Adrenal gland (tissue), 19 donors: Measurements from ENCODE around the gene MROH2B. TPM values are rescaled to one million over a fixed set of nuclear protein-coding genes. Genes with fewer than 3 reads are reported as not detected.
A peak's percentile ranks its signal among the peaks of the same experiment; 100 is the strongest.

Source experiments
- DNase-seq, 7 donors: peaks; one replicate each; pipeline ENCODE4 v3.0.0-alpha.2; 2019 to 2020
- H3K27ac ChIP-seq, 5 donors: fragments of 200-600 bp; sonication (generic) in 4 of 5; 1 replicate in 3 of 5; 2 replicates in 2 of 5; pipeline versions ENCODE4 v1.5.1 to v1.8.0; 2016 to 2020; ENCODE audit warnings: mild to moderate bottlenecking in 1 of 5
- H3K27me3 ChIP-seq: fragments of 200-600 bp; 2 replicates; pipeline ENCODE4 v1.8.0; 2021
- H3K36me3 ChIP-seq, 2 donors: fragments of 200-600 bp; replicated peaks in 1 of 2; 1 replicate in 1 of 2; 2 replicates in 1 of 2; pipeline versions ENCODE4 v1.5.1 to v1.8.0; 2018 to 2022
- H3K4me1 ChIP-seq, 2 donors: fragments of 200-600 bp; replicated peaks in 1 of 2; 1 replicate in 1 of 2; 2 replicates in 1 of 2; pipeline versions ENCODE4 v1.5.1 to v1.8.0; 2018 to 2021
- H3K4me3 ChIP-seq, 4 donors: fragments of 200-600 bp; sonication (generic) in 3 of 4; one replicate each; pipeline ENCODE4 v1.5.1; 2016 to 2018
- H3K9me3 ChIP-seq, 3 donors: fragments of 200-600 bp; sonication (generic) in 1 of 3; replicated peaks in 1 of 3; 1 replicate in 2 of 3; 2 replicates in 1 of 3; pipeline versions ENCODE4 v1.5.1 to v1.8.0; 2016 to 2021
- POLR2A ChIP-seq, 2 donors: fragments of 450-650 bp; IDR thresholded peaks; one replicate each; pipeline ENCODE4 v1.6.1; 2017; ENCODE audit warnings: antibody characterized with exemption in 2 of 2, mild to moderate bottlenecking in 2 of 2, moderate library complexity in 1 of 2
- WGBS, 4 donors: extraction: QIAGEN DNeasy Blood & Tissue Kit in 2 of 4; methylation state at CpG; one replicate each; pipeline versions ENCODE4 v1.1.5 to v1.1.7; 2013 to 2017; 5-methylcytosine and 5-hydroxymethylcytosine counted together
- intact Hi-C, 2 donors: fragments of 100-400 bp; cut with DNase I; formaldehyde crosslinking; loops; one replicate each; pipeline versions ENCODE4 v1.14.1 to v1.15.0; 2022 to 2023
- long read RNA-seq, 10 donors: library from polyadenylated mRNA in 3 of 10; unstranded in 2 of 10; stranded (forward) in 1 of 10; transcript quantifications; one replicate each; pipeline ENCODE4 v2.0.0 and lab custom pipeline, GENCODE V29; 2021 to 2026
- polyA plus RNA-seq, 3 donors: library from polyadenylated mRNA; stranded (reverse); fragments of 200-250 nt in 2 of 3; fragments of 350-450 nt in 1 of 3; fragmentation: Illumina TruSeq in 1 of 3; extraction: RNeasy Lipid Tissue Mini Kit (QIAGEN cat#74804) in 1 of 3; gene quantifications; one replicate each; pipeline ENCODE4 v1.2.3, GENCODE V29; 2013 to 2014
- total RNA-seq, 9 donors: library from RNA; depleted of rRNA in 4 of 9; stranded (reverse); fragments of >200 nt in 4 of 9; fragments of 120-200 nt in 1 of 9; fragmentation: NEBNext Ultra II Directional in 1 of 9; extraction: Animal tissue kit (Norgen Biotek cat#: 25700) in 1 of 9; gene quantifications; one replicate each; pipeline versions ENCODE4 v1.1.0 to v1.2.4, GENCODE V29; 2013 to 2023
- TF ChIP-seq, protein P1 (sequence below), 6 experiments: fragments of 450-650 bp in 4 of 6; fragments of 200-600 bp in 2 of 6; sonication (generic) in 1 of 6; IDR thresholded peaks; 1 replicate in 5 of 6; 2 replicates in 1 of 6; pipeline versions ENCODE4 v1.5.1 to v1.8.0; 2016 to 2021; ENCODE audit warnings: antibody characterized with exemption in 6 of 6, mild to moderate bottlenecking in 2 of 6, moderate library complexity in 1 of 6
- donor health status: healthy with polysubstance abuse.
- donor health status: Bipolar disorder and iron deficiency.
- donor health status: DM: yes; HTN: yes; CAD: no.
- donor health status: DM: no; HTN: no; CAD: no.
- donor health status: DM: no; HTN: no; CAD: no.
- donor health status: DM: yes; HTN: yes; CAD: no.

The MROH2B gene
- total RNA-seq (under 1 TPM in 2 of 9 donors, not detected in 7; 0.06 to 0.17 TPM), polyA plus RNA-seq (under 1 TPM in 1 of 3 donors, not detected in 2; 0.03 TPM)
- long read RNA-seq, donor 1 = 0 reads
- long read RNA-seq, donor 2 = 0 reads
- long read RNA-seq, donor 3 = 0 reads
- long read RNA-seq, donor 4 = 0 reads
- long read RNA-seq, donor 5 = 0 reads
- long read RNA-seq, donor 6 = 0 reads
- long read RNA-seq, donor 7 = 0 reads
- long read RNA-seq, donor 8 = 0 reads
- long read RNA-seq, donor 9 = 0 reads
- long read RNA-seq, donor 10 = 0 reads

DNA sequence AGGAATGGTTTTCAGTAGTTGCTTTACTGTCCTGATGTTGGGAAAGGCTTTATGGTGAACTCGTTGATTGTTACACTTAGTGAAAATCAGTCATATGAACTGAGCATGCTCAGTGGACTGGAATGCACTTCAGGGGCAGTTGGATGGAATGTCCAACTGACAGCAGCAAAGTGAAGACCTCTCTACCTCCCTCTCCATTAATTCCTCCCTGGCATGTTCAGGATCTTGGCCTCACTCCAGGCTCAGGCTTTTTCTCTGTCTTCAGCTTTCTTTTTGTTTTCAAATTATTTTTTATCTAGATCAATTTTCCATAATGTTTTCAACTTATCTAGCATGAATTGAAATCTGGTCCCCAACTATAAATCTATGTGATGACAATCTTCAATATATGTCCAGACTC lies at the start of gene MROH2B:
TSS of gene MROH2B (minus strand) at position 101 of the 400 bp plus-strand sequence. CDS start 490 bp downstream, outside the sequence.
- DNase-seq = no peak
- WGBS, 4 donors = 59 to 82% (median 69%) methylated on average over 1 of the region's 1 CpG
- no peak for TF ChIP-seq POLR2A (IDR thresholded peaks at IDR 0.05)
- TF ChIP-seq, protein P1, sequence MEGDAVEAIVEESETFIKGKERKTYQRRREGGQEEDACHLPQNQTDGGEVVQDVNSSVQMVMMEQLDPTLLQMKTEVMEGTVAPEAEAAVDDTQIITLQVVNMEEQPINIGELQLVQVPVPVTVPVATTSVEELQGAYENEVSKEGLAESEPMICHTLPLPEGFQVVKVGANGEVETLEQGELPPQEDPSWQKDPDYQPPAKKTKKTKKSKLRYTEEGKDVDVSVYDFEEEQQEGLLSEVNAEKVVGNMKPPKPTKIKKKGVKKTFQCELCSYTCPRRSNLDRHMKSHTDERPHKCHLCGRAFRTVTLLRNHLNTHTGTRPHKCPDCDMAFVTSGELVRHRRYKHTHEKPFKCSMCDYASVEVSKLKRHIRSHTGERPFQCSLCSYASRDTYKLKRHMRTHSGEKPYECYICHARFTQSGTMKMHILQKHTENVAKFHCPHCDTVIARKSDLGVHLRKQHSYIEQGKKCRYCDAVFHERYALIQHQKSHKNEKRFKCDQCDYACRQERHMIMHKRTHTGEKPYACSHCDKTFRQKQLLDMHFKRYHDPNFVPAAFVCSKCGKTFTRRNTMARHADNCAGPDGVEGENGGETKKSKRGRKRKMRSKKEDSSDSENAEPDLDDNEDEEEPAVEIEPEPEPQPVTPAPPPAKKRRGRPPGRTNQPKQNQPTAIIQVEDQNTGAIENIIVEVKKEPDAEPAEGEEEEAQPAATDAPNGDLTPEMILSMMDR (IDR thresholded peaks at IDR 0.05) = no peak
- intact Hi-C loops = no loop called here
- Histone ChIP-seq H3K4me1 (no peaks in the 10 kb centered on the region), H3K36me3 (no peaks in the 10 kb centered on the region), H3K4me3 (no peak within 1 kb of the TSS), H3K9me3 (no peaks in the 10 kb centered on the region), H3K27ac (no peak within 1 kb of the TSS), H3K27me3 (no peaks in the 10 kb centered on the region)

DNA sequence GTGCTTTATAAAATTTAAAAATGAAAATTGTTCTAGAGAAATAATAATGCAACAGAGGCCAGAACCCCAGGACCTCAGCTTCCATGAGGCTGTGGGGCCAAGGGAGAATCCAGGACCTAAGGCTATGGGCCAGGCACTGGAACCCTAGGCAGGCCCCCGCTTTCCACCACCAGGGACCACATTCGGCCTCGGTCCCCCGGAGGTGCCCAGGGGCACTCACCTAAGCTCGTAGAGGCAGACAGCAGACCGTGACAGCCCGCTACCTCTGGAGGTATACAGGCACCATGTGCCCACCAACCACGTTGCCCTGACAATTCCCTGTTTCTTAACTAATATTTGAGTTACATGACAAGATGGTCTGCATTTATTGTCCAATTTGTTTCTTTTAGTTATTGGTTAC lies 49.5 kb upstream of the MROH2B start:
- WGBS, 4 donors = 90 to 97% (median 94%) methylated on average over 8 of the region's 8 CpGs
- Histone ChIP-seq H3K4me3 (no peak overlapping the region), H3K9me3 (no peaks in the 10 kb centered on the region), H3K36me3 (no peaks in the 10 kb centered on the region), H3K27me3 (no peaks in the 10 kb centered on the region), H3K4me1 (no peaks in the 10 kb centered on the region), H3K27ac (no peak overlapping the region)
- intact Hi-C loops = no loop called here
- TF ChIP-seq POLR2A (IDR thresholded peaks at IDR 0.05) = no peak
- TF ChIP-seq, protein P1 (IDR thresholded peaks at IDR 0.05) = no peak
- DNase-seq = no peak

DNA sequence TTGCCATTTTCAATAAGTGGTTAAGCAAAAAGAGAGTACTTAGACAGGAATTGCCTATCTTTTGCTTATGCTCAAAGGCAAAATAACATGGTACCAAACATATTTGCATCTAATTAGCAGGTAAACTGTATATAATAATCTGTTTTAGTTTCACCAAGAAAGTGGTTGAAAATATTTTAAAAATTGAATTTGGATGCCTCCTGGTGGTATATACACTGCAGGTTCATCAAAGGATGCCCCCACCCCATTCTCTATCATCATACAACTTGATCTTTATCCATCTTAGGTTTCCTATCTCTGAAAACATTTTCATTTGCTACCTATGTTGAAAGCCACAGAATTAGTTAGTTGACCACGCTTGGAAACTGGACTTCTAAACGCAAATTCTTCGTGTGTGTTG lies 47.0 kb upstream of the MROH2B start:
- Histone ChIP-seq H3K36me3 (no peaks in the 10 kb centered on the region), H3K27me3 (no peaks in the 10 kb centered on the region), H3K27ac (no peak overlapping the region), H3K4me1 (no peaks in the 10 kb centered on the region), H3K9me3 (no peaks in the 10 kb centered on the region), H3K4me3 (no peak overlapping the region)
- 80 to 92% (median 89%) methylated on average over 3 of the region's 3 CpGs for WGBS, 4 donors
- DNase-seq = no peak
- no peak for TF ChIP-seq POLR2A (IDR thresholded peaks at IDR 0.05)
- TF ChIP-seq, protein P1 (IDR thresholded peaks at IDR 0.05) = peak in 3 of 6 experiments; percentile 3 to 19 (median 8)
- intact Hi-C loops = no loop called here

DNA sequence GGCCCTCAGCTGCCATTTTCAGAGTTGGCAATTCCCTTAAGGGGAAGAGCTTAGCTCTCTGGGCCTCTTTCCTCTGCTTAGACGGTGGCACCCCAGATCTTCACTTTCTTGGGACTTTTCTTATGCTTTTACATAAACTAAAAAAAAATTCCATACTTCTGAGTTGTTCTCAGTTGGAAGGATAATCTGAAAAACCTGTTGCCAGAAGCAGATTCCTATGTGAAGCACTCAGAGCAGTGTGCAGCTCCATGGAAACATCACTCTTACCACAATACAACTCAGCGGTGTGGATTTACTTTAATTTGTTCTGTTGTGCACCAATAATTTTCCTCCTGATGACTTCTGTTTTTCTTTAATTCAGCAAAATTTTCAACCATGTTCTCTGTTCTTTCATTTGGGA lies 44.1 kb upstream of the MROH2B start:
- H3K27me3 ChIP-seq = no peaks in the 10 kb centered on the region
- H3K4me3 ChIP-seq = no peak overlapping the region
- H3K9me3 ChIP-seq = no peaks in the 10 kb centered on the region
- H3K27ac ChIP-seq = no peak overlapping the region
- H3K36me3 ChIP-seq = no peaks in the 10 kb centered on the region
- no peaks in the 10 kb centered on the region for H3K4me1 ChIP-seq
- DNase-seq = no peak
- intact Hi-C loops = no loop called here
- WGBS, 4 donors = 77 to 93% (median 87%) methylated on average over 2 of the region's 2 CpGs
- TF ChIP-seq POLR2A (IDR thresholded peaks at IDR 0.05) = no peak
- TF ChIP-seq, protein P1 (IDR thresholded peaks at IDR 0.05) = no peak
